Measurements from ENCODE around the gene SKIC2. TPM values are rescaled to one million over a fixed set of nuclear protein-coding genes. Genes with fewer than 3 reads are reported as not detected.
"Not testable (repeated sequence)": the region's sequence is repeated elsewhere in the genome, so short reads cannot be mapped to it uniquely, and the experiment has no call there.

The SKIC2 gene
- total and polyA plus RNA-seq, 4 donors: 26.7 to 188 (median 72.0) TPM

DNA sequence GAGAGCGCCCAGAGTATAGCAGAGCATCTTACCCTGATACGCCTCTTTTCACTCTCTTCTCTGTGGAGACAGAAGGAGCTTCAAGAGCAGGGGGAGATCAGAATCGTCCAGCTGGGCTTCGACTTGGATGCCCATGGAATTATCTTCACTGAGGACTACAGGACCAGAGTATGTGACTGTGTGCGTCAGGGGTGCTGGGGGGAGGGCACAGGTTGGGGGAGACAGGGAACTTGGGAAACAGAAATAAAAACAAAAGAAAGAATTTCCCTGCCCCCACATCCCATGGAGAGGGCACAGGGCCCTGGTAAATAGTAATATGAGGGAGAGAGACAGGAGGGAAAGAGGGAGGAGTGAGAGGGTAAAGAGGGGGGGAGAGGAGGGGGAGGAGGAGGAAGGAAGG lies 19.9 kb downstream of the SKIC2 start:
- no peak overlapping the region for H3K27ac ChIP-seq (ENCODE audit: low read depth in 1 of 2, low read length in 2 of 2)
- 80 to 90% methylated on average over 5 of the region's 5 CpGs for WGBS, 2 donors
- peaks cover 0 to 5% of the 10 kb centered on the region in 2 donors for H3K36me3 ChIP-seq (ENCODE audit: control insufficient read depth in 1 of 2, insufficient read depth in 2 of 2, low read length in 1 of 2)
- no peaks in the 10 kb centered on the region for H3K9me3 ChIP-seq (ENCODE audit: control insufficient read depth, low read length)
- ATAC-seq (ENCODE audit: low FRiP score) (no peak), DNase-seq (peak; percentile 9 to 24)
- no peaks in the 10 kb centered on the region for H3K27me3 ChIP-seq (ENCODE audit: control insufficient read depth in 1 of 2, insufficient read depth in 2 of 2, low read length in 1 of 2)
- H3K4me3 ChIP-seq (ENCODE audit: low read length in 2 of 2): no peak overlapping the region
- intact Hi-C loops (cut with DNase I): loop anchor here in 1 of 2 donors (10.0 kb wide), 1 partner anchor 196 kb away; the partner anchor contains the start of genes AGPAT1 and RNF5
- no peaks in the 10 kb centered on the region for H3K4me1 ChIP-seq (ENCODE audit: control insufficient read depth in 1 of 2, insufficient read depth in 2 of 2, low read length in 2 of 2)

DNA sequence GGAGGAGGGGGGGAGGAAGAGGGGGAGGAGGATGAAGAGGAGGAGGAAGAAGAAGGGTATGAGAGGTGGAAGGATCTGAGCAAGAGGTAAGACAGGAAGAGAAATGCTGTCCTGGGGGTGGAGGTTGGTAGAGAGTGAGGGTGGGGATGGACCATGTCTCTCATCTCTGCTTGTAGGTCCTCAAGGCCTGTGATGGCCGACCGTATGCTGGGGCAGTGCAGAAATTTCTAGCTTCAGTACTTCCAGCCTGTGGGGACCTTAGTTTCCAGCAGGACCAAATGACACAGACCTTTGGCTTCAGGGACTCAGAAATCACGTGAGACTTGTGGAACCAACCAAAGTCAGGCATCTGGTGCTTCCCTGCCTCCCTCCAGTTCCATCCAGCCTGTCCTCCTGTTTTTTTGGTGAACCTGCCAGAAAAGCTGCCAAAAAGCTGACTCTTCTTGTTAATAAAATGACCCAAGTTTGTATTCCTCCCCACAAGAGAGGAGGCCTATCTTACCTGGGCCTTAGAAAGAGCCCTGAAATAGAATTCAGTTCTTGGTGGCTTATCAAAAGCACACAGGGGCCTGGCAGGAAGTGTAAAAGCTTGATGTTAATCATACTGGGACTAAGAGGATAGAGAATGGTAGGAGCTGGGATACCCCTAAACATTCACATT lies 20.4 kb downstream of the SKIC2 start:
- Histone ChIP-seq H3K4me1 (ENCODE audit: control insufficient read depth in 1 of 2, insufficient read depth in 2 of 2, low read length in 2 of 2) (no peaks in the 10 kb centered on the region), H3K27me3 (ENCODE audit: control insufficient read depth in 1 of 2, insufficient read depth in 2 of 2, low read length in 1 of 2) (no peaks in the 10 kb centered on the region), H3K9me3 (ENCODE audit: control insufficient read depth, low read length) (no peaks in the 10 kb centered on the region), H3K36me3 (ENCODE audit: control insufficient read depth in 1 of 2, insufficient read depth in 2 of 2, low read length in 1 of 2) (peaks cover 0 to 5% of the 10 kb centered on the region in 2 donors), H3K27ac (ENCODE audit: low read depth in 1 of 2, low read length in 2 of 2) (peak overlapping the region in 1 of 2 donors; percentile 11), H3K4me3 (ENCODE audit: low read length in 2 of 2) (no peak overlapping the region)
- DNase-seq (peak; percentile 5 to 38), ATAC-seq (ENCODE audit: low FRiP score) (no peak)
- WGBS, 2 donors: 85 to 92% methylated on average over 3 of the region's 3 CpGs
- intact Hi-C loops (cut with DNase I): loop anchor here in 1 of 2 donors (10.0 kb wide), 1 partner anchor 195 kb away; the partner anchor contains the start of genes AGPAT1 and RNF5

DNA sequence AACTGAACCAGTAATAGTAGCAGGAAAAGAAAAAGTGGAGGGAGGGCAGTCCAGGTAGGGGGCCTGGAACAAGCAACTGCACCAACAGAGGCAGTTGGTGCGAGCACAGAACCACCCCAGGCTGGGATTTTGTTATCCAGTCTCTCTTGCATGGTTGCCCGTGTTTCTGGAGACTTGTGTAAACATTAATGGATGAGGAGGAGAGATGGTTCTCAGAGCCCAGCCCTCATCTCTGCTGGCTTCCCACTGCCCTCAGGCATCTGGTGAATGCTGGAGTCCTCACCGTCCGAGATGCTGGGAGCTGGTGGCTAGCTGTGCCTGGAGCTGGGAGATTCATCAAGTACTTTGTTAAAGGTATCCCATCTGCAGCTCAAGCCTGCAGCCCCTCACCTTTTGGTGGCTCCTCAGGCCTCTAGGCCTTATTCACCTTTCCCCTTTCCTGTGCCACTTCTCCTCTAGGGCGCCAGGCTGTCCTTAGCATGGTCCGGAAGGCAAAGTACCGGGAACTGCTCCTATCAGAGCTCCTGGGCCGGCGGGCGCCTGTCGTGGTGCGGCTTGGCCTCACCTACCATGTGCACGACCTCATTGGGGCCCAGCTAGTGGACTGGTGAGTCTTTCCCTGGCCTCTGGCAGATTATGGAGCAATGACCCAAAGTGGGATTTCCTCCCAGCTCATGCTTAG lies 21.4 kb downstream of the SKIC2 start:
- H3K4me1 ChIP-seq (ENCODE audit: control insufficient read depth in 1 of 2, insufficient read depth in 2 of 2, low read length in 2 of 2); H3K9me3 ChIP-seq (ENCODE audit: control insufficient read depth, low read length); H3K4me3 ChIP-seq (ENCODE audit: low read length in 2 of 2); H3K27me3 ChIP-seq (ENCODE audit: control insufficient read depth in 1 of 2, insufficient read depth in 2 of 2, low read length in 1 of 2); H3K36me3 ChIP-seq (ENCODE audit: control insufficient read depth in 1 of 2, insufficient read depth in 2 of 2, low read length in 1 of 2); H3K27ac ChIP-seq (ENCODE audit: low read depth in 1 of 2, low read length in 2 of 2); ATAC-seq (ENCODE audit: low FRiP score); intact Hi-C loops (cut with DNase I): not testable (repeated sequence)
- peak in 1 of 2 donors; percentile 31 for DNase-seq
- 88 to 89% methylated on average over 12 to 13 of the region's 13 CpGs for WGBS, 2 donors

DNA sequence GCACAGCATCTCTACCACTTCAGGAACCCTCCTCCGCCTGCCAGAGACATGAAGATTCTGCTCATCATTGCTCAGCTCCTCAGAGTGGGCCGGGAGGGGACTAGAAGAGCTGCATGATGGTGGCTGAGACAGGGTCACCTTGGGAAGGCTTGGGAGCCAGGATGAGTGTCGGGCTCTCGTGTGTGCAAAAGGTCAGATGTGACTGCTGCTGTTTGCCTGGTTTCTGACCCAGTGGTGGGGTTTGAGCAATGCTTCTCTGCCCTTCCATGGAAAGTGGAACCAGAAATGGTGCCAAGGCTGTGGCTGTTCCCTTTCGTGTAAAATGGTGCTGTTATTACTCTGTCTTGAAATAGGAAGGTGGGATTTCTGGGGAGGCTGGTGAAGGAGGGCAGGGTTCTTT lies 22.0 kb downstream of the SKIC2 start:
- WGBS, 2 donors: no CpG with 5 or more reads among the region's 5 CpGs
- H3K9me3 ChIP-seq (ENCODE audit: control insufficient read depth, low read length); ATAC-seq (ENCODE audit: low FRiP score); H3K36me3 ChIP-seq (ENCODE audit: control insufficient read depth in 1 of 2, insufficient read depth in 2 of 2, low read length in 1 of 2); H3K27me3 ChIP-seq (ENCODE audit: control insufficient read depth in 1 of 2, insufficient read depth in 2 of 2, low read length in 1 of 2); H3K4me3 ChIP-seq (ENCODE audit: low read length in 2 of 2); DNase-seq; intact Hi-C loops (cut with DNase I); H3K27ac ChIP-seq (ENCODE audit: low read depth in 1 of 2, low read length in 2 of 2); H3K4me1 ChIP-seq (ENCODE audit: control insufficient read depth in 1 of 2, insufficient read depth in 2 of 2, low read length in 2 of 2): not testable (repeated sequence)

DNA sequence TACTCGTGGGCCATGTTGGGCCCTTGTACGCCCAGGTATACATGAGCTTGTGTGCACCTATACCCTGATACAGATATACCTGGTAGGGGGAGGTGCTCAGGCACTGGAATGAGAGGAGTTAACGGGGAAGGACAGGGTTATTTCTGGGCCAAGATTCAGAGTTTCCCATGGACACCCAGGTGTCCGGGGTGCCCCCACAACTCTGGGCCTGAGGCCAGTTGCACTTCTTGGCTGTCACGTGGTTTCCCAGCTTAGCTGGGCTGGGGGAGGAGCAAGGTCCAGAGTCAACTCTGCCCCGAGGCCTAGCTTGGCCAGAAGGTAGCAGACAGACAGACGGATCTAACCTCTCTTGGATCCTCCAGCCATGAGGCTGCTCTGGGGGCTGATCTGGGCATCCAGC lies 22.8 kb downstream of the SKIC2 start, which contains the start of gene C4A:
C4A (plus strand) TSS at position 314 of the 400 bp plus-strand sequence; CDS start at position 365, 51 bp downstream.
- DNase-seq; H3K36me3 ChIP-seq (ENCODE audit: control insufficient read depth in 1 of 2, insufficient read depth in 2 of 2, low read length in 1 of 2); intact Hi-C loops (cut with DNase I); H3K27me3 ChIP-seq (ENCODE audit: control insufficient read depth in 1 of 2, insufficient read depth in 2 of 2, low read length in 1 of 2); H3K4me3 ChIP-seq (ENCODE audit: low read length in 2 of 2); H3K27ac ChIP-seq (ENCODE audit: low read depth in 1 of 2, low read length in 2 of 2); H3K9me3 ChIP-seq (ENCODE audit: control insufficient read depth, low read length); H3K4me1 ChIP-seq (ENCODE audit: control insufficient read depth in 1 of 2, insufficient read depth in 2 of 2, low read length in 2 of 2): not testable (repeated sequence)
- no CpG with 5 or more reads among the region's 7 CpGs for WGBS, 2 donors
- ATAC-seq (ENCODE audit: low FRiP score): peak; percentile 33

DNA sequence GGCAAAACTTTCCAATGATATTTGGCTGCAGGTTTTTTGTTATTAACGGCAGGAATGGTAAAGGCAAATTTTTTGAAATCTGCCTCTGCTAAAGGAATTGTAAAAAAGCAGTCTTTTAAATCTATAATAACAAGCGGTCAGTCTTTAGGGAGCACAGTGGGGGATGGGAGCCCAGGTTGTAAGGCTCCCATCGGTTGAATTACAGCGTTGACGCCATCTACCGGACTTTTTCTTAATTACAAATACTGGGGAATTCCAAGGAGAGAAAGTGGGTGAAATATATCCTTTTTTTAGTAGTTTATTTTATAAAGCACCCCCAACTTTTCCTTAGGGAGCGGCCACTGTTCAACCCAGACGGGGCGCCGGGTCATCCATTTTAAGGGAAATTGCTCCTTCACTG lies 30.4 kb downstream of the SKIC2 start:
- DNase-seq; ATAC-seq (ENCODE audit: low FRiP score); H3K27ac ChIP-seq (ENCODE audit: low read depth in 1 of 2, low read length in 2 of 2); H3K27me3 ChIP-seq (ENCODE audit: control insufficient read depth in 1 of 2, insufficient read depth in 2 of 2, low read length in 1 of 2); H3K9me3 ChIP-seq (ENCODE audit: control insufficient read depth, low read length); H3K36me3 ChIP-seq (ENCODE audit: control insufficient read depth in 1 of 2, insufficient read depth in 2 of 2, low read length in 1 of 2); H3K4me1 ChIP-seq (ENCODE audit: control insufficient read depth in 1 of 2, insufficient read depth in 2 of 2, low read length in 2 of 2); H3K4me3 ChIP-seq (ENCODE audit: low read length in 2 of 2); intact Hi-C loops (cut with DNase I): not testable (repeated sequence)
- no CpG with 5 or more reads among the region's 10 CpGs for WGBS, 2 donors

DNA sequence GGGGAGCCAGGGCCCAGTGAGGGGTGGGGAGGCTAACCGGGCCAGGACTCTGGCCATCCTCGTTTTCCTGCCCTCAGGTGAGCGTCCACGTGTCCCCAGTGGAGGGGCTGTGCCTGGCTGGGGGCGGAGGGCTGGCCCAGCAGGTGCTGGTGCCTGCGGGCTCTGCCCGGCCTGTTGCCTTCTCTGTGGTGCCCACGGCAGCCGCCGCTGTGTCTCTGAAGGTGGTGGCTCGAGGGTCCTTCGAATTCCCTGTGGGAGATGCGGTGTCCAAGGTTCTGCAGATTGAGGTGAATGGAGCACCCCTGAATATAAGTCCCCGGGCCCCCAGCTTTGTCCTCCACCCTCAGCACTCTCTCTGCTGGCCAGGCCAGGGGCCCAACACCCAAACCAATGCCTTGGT lies 35.4 kb downstream of the SKIC2 start:
- ATAC-seq (ENCODE audit: low FRiP score): not testable (repeated sequence)

DNA sequence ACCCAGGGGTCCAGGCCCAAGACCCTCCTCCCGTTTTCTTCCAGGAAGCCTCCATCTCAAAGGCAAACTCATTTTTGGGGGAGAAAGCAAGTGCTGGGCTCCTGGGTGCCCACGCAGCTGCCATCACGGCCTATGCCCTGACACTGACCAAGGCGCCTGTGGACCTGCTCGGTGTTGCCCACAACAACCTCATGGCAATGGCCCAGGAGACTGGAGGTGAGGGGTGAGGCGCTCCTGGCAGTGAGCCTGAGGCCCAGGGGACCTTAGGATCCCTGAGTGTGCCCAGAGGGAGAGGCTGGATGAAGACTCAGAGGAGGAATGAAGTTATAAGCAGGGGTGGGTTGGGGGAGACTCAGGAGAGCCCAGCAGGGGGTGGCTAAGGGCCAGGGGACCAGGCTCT lies 37.4 kb downstream of the SKIC2 start:
- H3K4me1 ChIP-seq (ENCODE audit: control insufficient read depth in 1 of 2, insufficient read depth in 2 of 2, low read length in 2 of 2); H3K4me3 ChIP-seq (ENCODE audit: low read length in 2 of 2); H3K36me3 ChIP-seq (ENCODE audit: control insufficient read depth in 1 of 2, insufficient read depth in 2 of 2, low read length in 1 of 2); ATAC-seq (ENCODE audit: low FRiP score); H3K27ac ChIP-seq (ENCODE audit: low read depth in 1 of 2, low read length in 2 of 2); H3K27me3 ChIP-seq (ENCODE audit: control insufficient read depth in 1 of 2, insufficient read depth in 2 of 2, low read length in 1 of 2); intact Hi-C loops (cut with DNase I); H3K9me3 ChIP-seq (ENCODE audit: control insufficient read depth, low read length): not testable (repeated sequence)
- DNase-seq: peak in 1 of 2 donors; percentile 35
- 88 to 91% methylated on average over 6 of the region's 6 CpGs for whole genome bisulfite sequencing, 2 donors

More for the DNA sequence above, 35.4 kb downstream of the SKIC2 start:
- H3K27ac ChIP-seq (ENCODE audit: low read depth in 1 of 2, low read length in 2 of 2); H3K4me1 ChIP-seq (ENCODE audit: control insufficient read depth in 1 of 2, insufficient read depth in 2 of 2, low read length in 2 of 2); H3K4me3 ChIP-seq (ENCODE audit: low read length in 2 of 2); H3K9me3 ChIP-seq (ENCODE audit: control insufficient read depth, low read length); intact Hi-C loops (cut with DNase I); H3K36me3 ChIP-seq (ENCODE audit: control insufficient read depth in 1 of 2, insufficient read depth in 2 of 2, low read length in 1 of 2); H3K27me3 ChIP-seq (ENCODE audit: control insufficient read depth in 1 of 2, insufficient read depth in 2 of 2, low read length in 1 of 2): not testable (repeated sequence)
- 95 to 96% methylated on average over 8 to 11 of the region's 14 CpGs for WGBS, 2 donors
- peak in 1 of 2 donors; percentile 8 for DNase-seq
